ENCODE measurements around the gene AGAP1.

AGAP1 gene

GRCh38 chr2:236170590-236171165, 676.8 kb downstream of the AGAP1 start:
- DNase-seq, result no peak

- DNase-seq, result no peak
Observed at GRCh38 chr2:236171181-236171679, 677.4 kb downstream of the AGAP1 start.

GRCh38 chr2:236171680-236172254, 677.9 kb downstream of the AGAP1 start:
- DNase-seq, result no peak

GRCh38 chr2:236172255-236173035, 678.6 kb downstream of the AGAP1 start:
- DNase-seq, result no peak

GRCh38 chr2:236173036-236173728, 679.3 kb downstream of the AGAP1 start:
- DNase-seq, result no peak

GRCh38 chr2:236173729-236174607, 680.1 kb downstream of the AGAP1 start:
- no peak for DNase-seq

DNA sequence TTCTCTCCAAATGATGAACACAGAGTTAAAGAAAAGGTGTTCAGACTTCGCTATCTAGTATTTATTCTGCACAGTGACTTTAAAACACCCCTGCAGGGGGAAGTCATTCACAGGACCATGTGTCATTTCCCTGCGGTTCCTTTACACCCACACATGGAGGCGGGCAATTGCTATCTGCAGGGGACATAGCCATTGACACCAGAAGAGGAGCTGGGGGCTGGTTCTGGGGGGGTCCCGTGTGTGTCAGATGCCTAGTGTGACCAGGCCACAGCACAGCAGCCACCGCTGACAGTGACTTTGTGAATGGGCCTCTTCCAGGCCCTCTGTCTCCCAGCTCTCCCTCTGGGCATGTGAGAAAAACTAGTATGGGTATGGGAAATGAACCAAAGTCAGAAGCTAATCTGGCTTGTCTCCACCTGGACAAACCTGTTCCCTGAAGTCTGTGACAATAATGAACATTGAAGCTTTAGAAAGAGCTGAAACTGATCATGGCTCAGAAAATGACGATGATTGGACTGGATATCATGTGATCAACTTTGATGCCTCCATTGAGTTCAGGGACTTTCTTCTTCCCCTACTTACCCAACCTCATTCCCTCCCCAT, 681.8 kb downstream of the AGAP1 start:
- DNase-seq, result no peak

DNA sequence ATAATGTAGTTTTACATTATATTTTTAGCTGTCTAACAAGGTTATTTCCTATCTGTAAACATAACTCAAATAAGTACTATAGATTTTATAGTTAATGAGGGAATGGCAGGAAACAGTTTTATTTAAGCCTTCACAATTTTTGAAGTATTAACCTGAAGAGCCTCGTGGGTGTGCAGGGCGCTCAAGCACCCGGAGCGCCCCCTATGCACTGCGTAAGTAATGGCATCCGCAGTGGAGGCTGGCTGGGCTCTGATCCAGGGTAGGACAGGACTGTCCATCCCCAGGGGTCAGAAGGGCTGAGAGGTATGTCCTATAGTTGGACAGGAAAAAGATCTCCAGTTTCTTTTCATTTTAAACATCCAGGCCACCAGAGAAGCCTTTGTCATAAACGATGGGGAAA, 682.6 kb downstream of the AGAP1 start:
- DNase-seq, result no peak

GRCh38 chr2:236176951-236177350, 683.1 kb downstream of the AGAP1 start:
- DNase-seq, result no peak

- no peak for DNase-seq
Observed at GRCh38 chr2:236177604-236177966, 683.7 kb downstream of the AGAP1 start.

DNA sequence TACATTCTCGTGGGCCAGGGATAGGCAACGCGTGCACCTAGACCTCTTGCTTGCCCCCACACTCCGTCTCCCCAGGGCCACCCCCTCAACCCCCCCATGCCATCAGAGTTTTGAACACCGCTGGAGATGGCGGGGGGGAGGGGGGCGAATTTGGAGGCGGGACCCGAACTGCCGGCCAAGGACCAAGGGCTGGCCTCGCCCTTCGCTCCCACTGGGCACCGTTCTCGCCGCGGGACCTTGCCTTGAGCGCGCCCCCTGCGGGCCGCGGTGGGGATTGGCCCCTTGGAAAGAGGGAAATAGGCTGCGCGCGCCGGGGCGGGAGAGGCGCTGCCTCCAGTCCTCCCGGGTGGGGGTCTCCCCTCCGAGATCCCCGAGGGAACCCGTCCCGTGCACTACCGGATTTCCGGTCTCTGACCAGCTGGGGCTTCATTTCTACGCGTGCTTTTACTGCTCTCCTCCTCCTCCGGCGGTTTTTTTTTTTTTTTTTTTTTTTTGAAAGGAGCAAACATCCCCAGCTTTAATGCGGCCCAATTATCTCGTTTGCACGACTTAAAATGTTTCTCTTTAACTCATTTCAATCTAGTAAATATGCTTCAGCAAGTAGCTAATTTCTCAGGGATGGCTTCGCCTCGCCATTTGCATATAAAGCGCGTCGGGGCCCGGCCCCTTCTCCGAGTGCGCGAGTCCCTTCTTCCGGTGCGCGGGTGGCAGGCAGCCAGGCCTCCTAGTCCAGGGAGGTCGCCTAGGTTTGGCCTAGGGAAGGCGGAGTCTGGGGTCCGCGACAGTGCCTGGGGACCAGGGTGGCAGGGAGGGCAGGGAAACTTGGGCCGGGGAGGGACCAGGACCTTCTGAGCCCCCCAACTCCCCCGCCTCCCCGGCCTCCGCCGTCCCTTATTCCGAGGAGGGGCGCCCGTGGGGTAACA, 684.4 kb downstream of the AGAP1 start:
- peak; percentile 71 for DNase-seq

- DNase-seq, result no peak
Observed at GRCh38 chr2:236178890-236179235, 685.0 kb downstream of the AGAP1 start.

GRCh38 chr2:236179236-236180075, 685.6 kb downstream of the AGAP1 start:
- DNase-seq, result no peak

- DNase-seq, result no peak
Observed at GRCh38 chr2:236180076-236180816, 686.4 kb downstream of the AGAP1 start.

DNA sequence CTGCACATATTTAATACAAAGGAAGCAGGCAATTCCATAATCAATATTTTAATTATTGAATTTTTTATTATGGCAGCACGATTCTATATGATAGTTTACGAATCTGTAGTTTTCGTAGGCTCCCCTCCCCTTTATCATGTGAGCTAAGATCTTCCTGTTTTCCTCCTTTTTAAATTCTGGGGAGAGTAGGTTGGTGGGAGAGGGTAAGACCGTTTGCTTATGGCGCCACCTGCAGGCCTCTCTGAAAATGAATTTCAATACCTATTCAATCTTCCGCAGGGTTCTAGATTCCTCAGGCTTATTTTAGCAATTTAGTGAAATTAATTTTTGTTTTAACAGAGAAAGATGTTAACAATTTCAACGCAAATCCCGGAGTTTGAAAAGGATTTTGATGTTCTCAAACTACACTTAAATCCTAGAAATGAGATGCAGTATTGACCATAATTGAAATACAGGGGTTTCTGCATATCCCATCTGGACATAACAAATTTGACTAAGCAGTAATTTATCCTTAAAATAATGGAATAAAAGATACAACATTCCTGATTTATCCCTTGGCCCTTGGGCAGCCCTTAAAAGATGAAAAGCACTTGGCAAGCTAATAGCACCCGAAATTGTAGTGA, 687.1 kb downstream of the AGAP1 start:
- no peak for DNase-seq

Data from activated effector memory CD4-positive, alpha-beta T cell treated with anti-CD3 and anti-CD28 coated beads, Interleukin-2, amount 50 U/mL, for 16 hours (primary cell).